DOHH2 (cell line): ENCODE results near the gene OPALIN.

ENCODE experiments used
- H3F3A ChIP-seq: fragments of 200-600 bp; sonication (generic), shearing (Covaris generic); 2 replicates; pipeline ENCODE4 v1.6.0; 2016; ENCODE audit warnings: antibody characterized with exemption, mild to moderate bottlenecking; ENCODE audit not compliant: control insufficient read depth, insufficient read depth
- H3K27ac ChIP-seq: fragments of 200-600 bp; sonication (generic); 2 replicates; pipeline ENCODE4 v1.5.1; 2014; ENCODE audit warnings: low read depth, mild to moderate bottlenecking, low read length, moderate library complexity
- H3K27me3 ChIP-seq: fragments of 200-600 bp; sonication (generic); 2 replicates; pipeline ENCODE4 v1.6.1; 2014; ENCODE audit warnings: mild to moderate bottlenecking, low read length, mixed read lengths; ENCODE audit not compliant: control insufficient read depth
- H3K36me3 ChIP-seq: fragments of 200-600 bp; sonication (generic); 2 replicates; pipeline ENCODE4 v1.6.1; 2014; ENCODE audit warnings: mild to moderate bottlenecking, low read length, moderate library complexity, mixed read lengths; ENCODE audit not compliant: control insufficient read depth
- H3K4me1 ChIP-seq: fragments of 200-600 bp; sonication (generic); 2 replicates; pipeline ENCODE4 v1.6.1; 2014; ENCODE audit warnings: mild to moderate bottlenecking, low read length, mixed read lengths; ENCODE audit not compliant: control insufficient read depth
- H3K4me2 ChIP-seq: fragments of 200-600 bp; sonication (generic); 2 replicates; pipeline ENCODE4 v1.6.0; 2014; ENCODE audit warnings: mild to moderate bottlenecking, low read length, moderate library complexity
- H3K4me3 ChIP-seq: fragments of 200-600 bp; sonication (generic); 2 replicates; pipeline ENCODE4 v1.5.1; 2014; ENCODE audit warnings: mild to moderate bottlenecking, low read length, mixed read lengths
- H3K79me2 ChIP-seq: fragments of 200-600 bp; sonication (generic); 2 replicates; pipeline ENCODE4 v1.6.1; 2014; ENCODE audit warnings: mild to moderate bottlenecking, low read length, mixed read lengths; ENCODE audit not compliant: control insufficient read depth
- H3K9me2 ChIP-seq: fragments of 200-600 bp; sonication (generic); replicated peaks from 2 replicates; pipeline ENCODE4 v1.6.1; 2014; ENCODE audit warnings: mild to moderate bottlenecking, low read length, mixed read lengths; ENCODE audit not compliant: control insufficient read depth
- H3K9me3 ChIP-seq: fragments of 200-600 bp; sonication (generic); 2 replicates; pipeline ENCODE4 v1.6.1; 2014; ENCODE audit warnings: antibody characterized with exemption, low read length, mixed read lengths; ENCODE audit not compliant: control insufficient read depth, insufficient read depth
- H4K20me1 ChIP-seq: fragments of 200-600 bp; sonication (generic); 2 replicates; pipeline ENCODE4 v1.6.0; 2014; ENCODE audit warnings: low read depth, mild to moderate bottlenecking, antibody characterized with exemption, low read length, moderate library complexity; ENCODE audit not compliant: control insufficient read depth, insufficient read depth
- CTCF ChIP-seq: fragments of 200-600 bp; sonication (generic); IDR thresholded peaks from one replicate; pipeline ENCODE4 v1.5.1; 2014; ENCODE audit warnings: antibody characterized with exemption, mild to moderate bottlenecking, low read depth, low read length; ENCODE audit not compliant: poor library complexity, severe bottlenecking
- EZH2phosphoT487 ChIP-seq: fragments of 200-600 bp; sonication (generic); IDR thresholded peaks from 2 replicates; pipeline ENCODE4 v1.6.1; 2017; ENCODE audit warnings: borderline replicate concordance, mild to moderate bottlenecking, antibody characterized with exemption, low read length, moderate library complexity, mixed read lengths

Gene OPALIN

GRCh38 chr10:96346295-96346694 is 12.5 kb downstream of the OPALIN start:
- Histone ChIP-seq H3K4me2 (no peak overlapping the region), H3K27me3 (peaks cover 3% of the 10 kb centered on the region; the same call in 1 of the 2 replicates), H4K20me1 (no peaks in the 10 kb centered on the region), H3K36me3 (no peaks in the 10 kb centered on the region), H3K9me2 (no peaks in the 10 kb centered on the region), H3K27ac (no peak overlapping the region), H3K79me2 (no peaks in the 10 kb centered on the region), H3K9me3 (peaks cover 16% of the 10 kb centered on the region; the same call in 1 of the 2 replicates), H3K4me1 (peaks cover 10% of the 10 kb centered on the region), H3F3A (no peaks in the 10 kb centered on the region), H3K4me3 (no peak overlapping the region)
- no peak for TF ChIP-seq EZH2phosphoT487
- no peak for TF ChIP-seq CTCF

- no peaks in the 10 kb centered on the region for H4K20me1 ChIP-seq
- H3K27ac ChIP-seq = no peak overlapping the region
- H3K4me1 ChIP-seq = peaks cover 10% of the 10 kb centered on the region
- H3K4me3 ChIP-seq = no peak overlapping the region
- H3K9me3 ChIP-seq = peaks cover 16% of the 10 kb centered on the region; the same call in 1 of the 2 replicates
- TF ChIP-seq EZH2phosphoT487 (no peak), CTCF (no peak)
- H3F3A ChIP-seq = no peaks in the 10 kb centered on the region
- no peak overlapping the region for H3K4me2 ChIP-seq
- no peaks in the 10 kb centered on the region for H3K36me3 ChIP-seq
- H3K79me2 ChIP-seq = no peaks in the 10 kb centered on the region
- H3K27me3 ChIP-seq = no peaks in the 10 kb centered on the region
- H3K9me2 ChIP-seq = no peaks in the 10 kb centered on the region
These were observed 13.6 kb downstream of the OPALIN start for GRCh38 chr10:96345222-96345621.

GRCh38 chr10:96344178-96344577 is 14.6 kb downstream of the OPALIN start:
- no peaks in the 10 kb centered on the region for H3K27me3 ChIP-seq
- no peak for TF ChIP-seq EZH2phosphoT487
- no peak for TF ChIP-seq CTCF
- peak overlapping the region; percentile 12 for H3K4me2 ChIP-seq

More at GRCh38 chr10:96344178-96344577, 14.6 kb downstream of the OPALIN start:
- H3K79me2 ChIP-seq = no peaks in the 10 kb centered on the region
- peaks cover 10% of the 10 kb centered on the region for H3K4me1 ChIP-seq
- no peak overlapping the region for H3K4me3 ChIP-seq
- no peaks in the 10 kb centered on the region for H4K20me1 ChIP-seq
- H3K36me3 ChIP-seq = no peaks in the 10 kb centered on the region
- no peaks in the 10 kb centered on the region for H3F3A ChIP-seq
- H3K9me3 ChIP-seq = peaks cover 16% of the 10 kb centered on the region; the same call in 1 of the 2 replicates
- H3K27ac ChIP-seq = no peak overlapping the region
- H3K9me2 ChIP-seq = no peaks in the 10 kb centered on the region
